H9 (cell line): ENCODE results near the gene CPNE7. TPM values are rescaled to one million over a fixed set of nuclear protein-coding genes. Genes with fewer than 3 reads are reported as not detected.

Experiments used
- DNase-seq: peaks from one replicate; pipeline ENCODE4 v3.0.0-alpha.2; 2017
- H2AFZ ChIP-seq: one replicate; pipeline ENCODE4 v1.6.1; 2013; ENCODE audit warnings: mild to moderate bottlenecking, low read length, control low read depth, moderate library complexity
- H2AK5ac ChIP-seq: 2 replicates; pipeline ENCODE4 v1.6.1; 2013; ENCODE audit warnings: low read length, control low read depth, mixed read lengths; ENCODE audit not compliant: insufficient read length
- H2BK120ac ChIP-seq: one replicate; pipeline ENCODE4 v1.6.1; 2013; ENCODE audit warnings: low read depth, mild to moderate bottlenecking, low read length, control low read depth, inconsistent platforms; ENCODE audit not compliant: poor library complexity, severe bottlenecking
- H2BK12ac ChIP-seq: 2 replicates; pipeline ENCODE4 v1.6.1; 2013; ENCODE audit warnings: low read length, control low read depth, mixed read lengths, low read depth; ENCODE audit not compliant: insufficient read length
- H2BK15ac ChIP-seq: 2 replicates; pipeline ENCODE4 v1.6.1; 2013; ENCODE audit warnings: low read depth, low read length, control low read depth
- H2BK20ac ChIP-seq: one replicate; pipeline ENCODE4 v1.6.1; 2013; ENCODE audit warnings: low read depth, mild to moderate bottlenecking, low read length, control low read depth, inconsistent platforms; ENCODE audit not compliant: poor library complexity, severe bottlenecking
- H2BK5ac ChIP-seq: 2 replicates; pipeline ENCODE4 v1.6.1; 2013; ENCODE audit warnings: low read length, control low read depth, mixed read lengths; ENCODE audit not compliant: insufficient read length
- H3K14ac ChIP-seq: 2 replicates; pipeline ENCODE4 v1.6.1; 2013; ENCODE audit warnings: low read length, control low read depth; ENCODE audit not compliant: insufficient read depth
- H3K18ac ChIP-seq: 2 replicates; pipeline ENCODE4 v1.6.1; 2013; ENCODE audit warnings: low read depth, mild to moderate bottlenecking, mixed read lengths, low read length, control low read depth; ENCODE audit not compliant: insufficient read length
- H3K23ac ChIP-seq: 2 replicates; pipeline ENCODE4 v1.6.1; 2013; ENCODE audit warnings: low read length, control low read depth, mixed read lengths, low read depth; ENCODE audit not compliant: insufficient read length
- H3K23me2 ChIP-seq: 2 replicates; pipeline ENCODE4 v1.6.1; 2013; ENCODE audit warnings: low read depth, mild to moderate bottlenecking, mixed read lengths, low read length, control low read depth; ENCODE audit not compliant: insufficient read length, poor library complexity, severe bottlenecking
- H3K27ac ChIP-seq: 2 replicates; pipeline ENCODE4 v1.5.1; 2013; ENCODE audit warnings: low read length, control low read depth, mixed read lengths, low read depth; ENCODE audit not compliant: insufficient read length
- H3K27me3 ChIP-seq: 2 replicates; pipeline ENCODE4 v1.6.1; 2013; ENCODE audit warnings: low read length, control low read depth, inconsistent platforms; ENCODE audit not compliant: insufficient read depth
- H3K4ac ChIP-seq: 2 replicates; pipeline ENCODE4 v1.6.1; 2013; ENCODE audit warnings: low read depth, mild to moderate bottlenecking, control low read depth, inconsistent platforms, low read length, moderate library complexity
- H3K4me1 ChIP-seq: 2 replicates; pipeline ENCODE4 v1.6.1; 2013; ENCODE audit warnings: low read length, control low read depth, inconsistent platforms; ENCODE audit not compliant: insufficient read depth
- H3K4me2 ChIP-seq: 2 replicates; pipeline ENCODE4 v1.6.1; 2013; ENCODE audit warnings: low read length, control low read depth, mixed read lengths; ENCODE audit not compliant: insufficient read length, insufficient read depth
- H3K56ac ChIP-seq: 2 replicates; pipeline ENCODE4 v1.6.1; 2013; ENCODE audit warnings: low read depth, mild to moderate bottlenecking, mixed read lengths, low read length, control low read depth; ENCODE audit not compliant: insufficient read length
- H3K79me1 ChIP-seq: 2 replicates; pipeline ENCODE4 v1.6.1; 2013; ENCODE audit warnings: low read depth, mild to moderate bottlenecking, moderate library complexity, low read length, control low read depth, inconsistent platforms; ENCODE audit not compliant: insufficient read depth, poor library complexity, severe bottlenecking
- H3K79me2 ChIP-seq: 2 replicates; pipeline ENCODE4 v1.6.1; 2013; ENCODE audit warnings: low read length, control low read depth, inconsistent platforms; ENCODE audit not compliant: insufficient read depth
- H3K9ac ChIP-seq: 2 replicates; pipeline ENCODE4 v1.6.1; 2013; ENCODE audit warnings: low read length, control low read depth, mixed read lengths; ENCODE audit not compliant: insufficient read length; ENCODE audit errors: extremely low read depth
- H3K9me3 ChIP-seq: one replicate; pipeline ENCODE4 v1.6.1; 2013; ENCODE audit warnings: low read depth, low read length, inconsistent platforms; ENCODE audit not compliant: control insufficient read depth
- H3T11ph ChIP-seq: one replicate; pipeline ENCODE4 v1.6.1; 2013; ENCODE audit warnings: mild to moderate bottlenecking, low read length, control low read depth, inconsistent platforms
- H4K20me1 ChIP-seq: one replicate; pipeline ENCODE4 v1.6.1; 2013; ENCODE audit not compliant: control insufficient read depth, insufficient read length, insufficient read depth
- H4K5ac ChIP-seq: 2 replicates; pipeline ENCODE4 v1.6.1; 2013; ENCODE audit warnings: low read depth, mild to moderate bottlenecking, mixed read lengths, low read length, control low read depth; ENCODE audit not compliant: insufficient read length
- H4K8ac ChIP-seq: replicated peaks from 2 replicates; pipeline ENCODE4 v1.6.1; 2013; ENCODE audit warnings: low read length, control low read depth, mixed read lengths, low read depth; ENCODE audit not compliant: insufficient read length
- H4K91ac ChIP-seq: 2 replicates; pipeline ENCODE4 v1.6.1; 2013; ENCODE audit warnings: low read depth, mild to moderate bottlenecking, moderate library complexity, mixed read lengths, low read length, control low read depth; ENCODE audit not compliant: insufficient read length
- H3K27ac Mint-ChIP-seq, 3 experiments: 2 replicates in 2 of 3; 3 replicates in 1 of 3; pipeline ENCODE4 v1.8.0; 2020 to 2021; ENCODE audit warnings: mixed read lengths in 3 of 3, mild to moderate bottlenecking in 1 of 3, moderate library complexity in 1 of 3
- H3K27me3 Mint-ChIP-seq: 2 replicates; pipeline ENCODE4 v1.8.0; 2021; ENCODE audit warnings: low read depth, mild to moderate bottlenecking, moderate library complexity, mixed read lengths
- H3K36me3 Mint-ChIP-seq, 3 experiments: 2 replicates in 2 of 3; 3 replicates in 1 of 3; pipeline ENCODE4 v1.8.0; 2020 to 2021; ENCODE audit warnings: low read depth in 3 of 3, mixed read lengths in 3 of 3; ENCODE audit not compliant: insufficient read depth in 1 of 3
- H3K4me1 Mint-ChIP-seq, 2 experiments: 2 replicates each; pipeline ENCODE4 v1.8.0; 2020; ENCODE audit warnings: mixed read lengths in 2 of 2
- H3K4me3 Mint-ChIP-seq, 2 experiments: 2 replicates in 1 of 2; 3 replicates in 1 of 2; pipeline ENCODE4 v1.8.0; 2020 to 2021; ENCODE audit warnings: mild to moderate bottlenecking in 2 of 2, mixed read lengths in 2 of 2, moderate library complexity in 1 of 2
- H3K9me3 Mint-ChIP-seq, 2 experiments: 2 replicates in 1 of 2; 3 replicates in 1 of 2; pipeline ENCODE4 v1.8.0; 2020; ENCODE audit warnings: mild to moderate bottlenecking in 2 of 2, mixed read lengths in 2 of 2, moderate library complexity in 1 of 2
- CTCF ChIP-seq: fragments of 200-600 bp; sonication (generic); conservative IDR thresholded peaks from 3 replicates; pipeline ENCODE4 v1.8.0; 2021; ENCODE audit warnings: antibody characterized with exemption, mild to moderate bottlenecking
- WGBS: extraction: QIAGEN DNeasy Blood & Tissue Kit; methylation state at CpG from one replicate; pipeline ENCODE4 v1.1.7; 2013; ENCODE audit warnings: missing lambda C conversion rate, low lambda C conversion rate, mixed read lengths; ENCODE audit not compliant: insufficient read length; ENCODE audit errors: extremely low coverage; 5-methylcytosine and 5-hydroxymethylcytosine counted together
- total RNA-seq: library from RNA; stranded (reverse); gene quantifications from 2 replicates; pipeline ENCODE4 v1.2.1, GENCODE V29; 2021

The CPNE7 gene
- total RNA-seq, 1 experiment from 2014 or later = 23.4 TPM

GRCh38 chr16:89544713-89545043, 30.9 kb upstream of the CPNE7 start:
- Histone ChIP-seq H4K91ac (no peak overlapping the region), H3K27me3 (no peaks in the 10 kb centered on the region), H3K4me1 (no peaks in the 10 kb centered on the region), H4K20me1 (no peaks in the 10 kb centered on the region), H3K9ac (no peak overlapping the region), H2BK5ac (no peak overlapping the region), H2AK5ac (no peak overlapping the region), H2BK12ac (no peak overlapping the region), H3K23me2 (no peaks in the 10 kb centered on the region), H2AFZ (no peak overlapping the region), H3K14ac (no peak overlapping the region), H2BK20ac (no peak overlapping the region), H2BK15ac (no peak overlapping the region), H3K79me1 (no peaks in the 10 kb centered on the region), H4K5ac (no peak overlapping the region), H3K4ac (no peak overlapping the region), H3K9me3 (no peaks in the 10 kb centered on the region), H2BK120ac (no peak overlapping the region), H3K18ac (no peak overlapping the region), H3K27ac (no peak overlapping the region), H3K79me2 (no peaks in the 10 kb centered on the region), H4K8ac (no peak overlapping the region), H3K56ac (no peak overlapping the region), H3T11ph (no peak overlapping the region), H3K23ac (no peak overlapping the region), H3K4me2 (no peak overlapping the region)
- WGBS = no CpG with 5 or more reads among the region's 13 CpGs
- no peak for TF ChIP-seq CTCF
- H3K9me3 Mint-ChIP-seq = no peaks in the 10 kb centered on the region
- H3K27ac Mint-ChIP-seq = peak overlapping the region in 1 of 3 experiments; percentile 40; a peak in 1 of 7 replicates
- H3K36me3 Mint-ChIP-seq = peaks cover 15 to 66% (median 64%) of the 10 kb centered on the region in 3 experiments; a peak in 5 of 7 replicates
- DNase-seq = no peak
- H3K4me1 Mint-ChIP-seq = no peaks in the 10 kb centered on the region
- no peaks in the 10 kb centered on the region for H3K27me3 Mint-ChIP-seq
- H3K4me3 Mint-ChIP-seq = no peak overlapping the region
